Measurements from ENCODE around the gene LDHA. TPM values are rescaled to one million over a fixed set of nuclear protein-coding genes. Genes with fewer than 3 reads are reported as not detected.
A peak's percentile ranks its signal among the peaks of the same experiment; 100 is the strongest.

Gene LDHA
- total RNA-seq, 1 experiment from 2014 or later, result 644 TPM

GRCh38 chr11:18394275-18394927 is at the start of gene LDHA (continued):
- TF ChIP-seq NR3C1 (CRISPR knock-in tag; conservative IDR thresholded peaks at IDR 0.05; ENCODE audit: low read depth), result 0 out of 2 replicates have a peak, but pooled peaks have one; percentile 38
- TF ChIP-seq SMAD4 (CRISPR knock-in tag; IDR thresholded peaks at IDR 0.05), result no peak
- TF ChIP-seq FOXP4 (CRISPR knock-in tag; IDR thresholded peaks at IDR 0.05), result peak; percentile 85
- peak; percentile 89 for TF ChIP-seq ZBTB21 (CRISPR knock-in tag; IDR thresholded peaks at IDR 0.05; ENCODE audit: borderline replicate concordance)
- peak; percentile 42; the same call in 1 of the 2 replicates for TF ChIP-seq ZNF281 (CRISPR knock-in tag; IDR thresholded peaks at IDR 0.05)
- peak; percentile 45; the same call in 1 of the 2 replicates for TF ChIP-seq ATF2 (CRISPR knock-in tag; IDR thresholded peaks at IDR 0.05; ENCODE audit: borderline replicate concordance, low read depth)
- TF ChIP-seq STAT6 (CRISPR knock-in tag; conservative IDR thresholded peaks at IDR 0.05; ENCODE audit: low read depth), result no peak
- TF ChIP-seq NFE2L1 (CRISPR knock-in tag; IDR thresholded peaks at IDR 0.05), result peak; percentile 93
- TF ChIP-seq MXD4 (CRISPR knock-in tag; IDR thresholded peaks at IDR 0.05; ENCODE audit: borderline replicate concordance), result no peak
- no peak for TF ChIP-seq ZNF416 (CRISPR knock-in tag; IDR thresholded peaks at IDR 0.05)
- no peak for TF ChIP-seq PRRX2 (CRISPR knock-in tag; IDR thresholded peaks at IDR 0.05)
- no peak for TF ChIP-seq SOX15 (CRISPR knock-in tag; IDR thresholded peaks at IDR 0.05)
- TF ChIP-seq ZBTB43 (CRISPR knock-in tag; IDR thresholded peaks at IDR 0.05), result no peak
- 0 out of 2 replicates have a peak, but pooled peaks have one; percentile 63 for TF ChIP-seq AFF4 (CRISPR knock-in tag; IDR thresholded peaks at IDR 0.05; ENCODE audit: borderline replicate concordance)
- peak; percentile 70; the same call in 1 of the 2 replicates for TF ChIP-seq KAT7 (CRISPR knock-in tag; IDR thresholded peaks at IDR 0.05; ENCODE audit: borderline replicate concordance)
- TF ChIP-seq ETV6 (CRISPR knock-in tag; IDR thresholded peaks at IDR 0.05), result peak; percentile 95
- TF ChIP-seq USF2 (CRISPR knock-in tag; IDR thresholded peaks at IDR 0.05), result peak; percentile 70
- no peak for TF ChIP-seq JUN (CRISPR knock-in tag; IDR thresholded peaks at IDR 0.05)
- TF ChIP-seq SP1 (CRISPR knock-in tag; conservative IDR thresholded peaks at IDR 0.05), result no peak; the same call in 1 of the 2 replicates
- no peak for TF ChIP-seq AR (CRISPR knock-in tag; IDR thresholded peaks at IDR 0.05)

Measured in WTC11 (cell line).